ENCODE measurements around the gene STUM. TPM values are rescaled to one million over a fixed set of nuclear protein-coding genes. Genes with fewer than 3 reads are reported as not detected.

Gene STUM
- total RNA-seq, result not detected in 2 replicates

GRCh38 chr1:226548256-226549093 is at the start of gene STUM:
Gene STUM, plus strand, starts transcription at chr1:226548764. Its CDS starts 141 bp downstream, at chr1:226548905.

Other genes with a start within 250 kb of the STUM start
- gene LIN9, start 239.6 kb upstream of the STUM start, total RNA-seq, result 3.4 and 3.7 TPM in 2 replicates
- 21.2 and 69.2 TPM in 2 replicates for gene PARP1, start 140.7 kb upstream of the STUM start, total RNA-seq
- 1.7 and 8.8 TPM in 2 replicates for gene ITPKB, start 190.5 kb downstream of the STUM start, total RNA-seq